Loucy (cell line): ENCODE data around the gene PPIA.

Experiments
- EZH2phosphoT487 ChIP-seq: fragments of 200-600 bp; IDR thresholded peaks from 2 replicates; pipeline ENCODE4 v1.6.1; 2018; ENCODE audit warnings: antibody characterized with exemption, mild to moderate bottlenecking, moderate library complexity, borderline replicate concordance
- TF ChIP-seq, protein P1 (sequence below): fragments of 200-600 bp; sonication (generic); conservative IDR thresholded peaks from 2 replicates; pipeline ENCODE4 v1.5.1; 2014; ENCODE audit warnings: mild to moderate bottlenecking, antibody characterized with exemption, low read length

DNA sequence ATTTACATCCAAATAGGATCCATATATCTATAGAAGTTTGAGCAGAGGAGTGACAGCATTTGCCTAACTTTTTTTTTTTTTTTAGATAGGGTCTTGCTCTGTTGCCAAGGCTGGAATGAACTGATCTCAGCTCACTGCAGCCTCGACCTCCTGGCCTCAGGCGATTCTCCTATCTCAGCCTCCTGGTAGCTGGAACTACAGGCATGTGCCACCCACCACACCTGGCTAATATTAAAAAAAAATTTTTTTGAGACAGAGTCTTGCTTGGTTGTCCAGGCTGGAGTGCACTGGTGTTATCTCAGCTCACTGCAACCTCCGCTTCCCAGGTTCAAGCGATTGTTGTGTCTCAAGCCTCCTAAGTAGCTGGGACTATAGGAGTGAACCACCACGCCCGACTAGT lies 15.1 kb downstream of the PPIA start:
- TF ChIP-seq, protein P1, sequence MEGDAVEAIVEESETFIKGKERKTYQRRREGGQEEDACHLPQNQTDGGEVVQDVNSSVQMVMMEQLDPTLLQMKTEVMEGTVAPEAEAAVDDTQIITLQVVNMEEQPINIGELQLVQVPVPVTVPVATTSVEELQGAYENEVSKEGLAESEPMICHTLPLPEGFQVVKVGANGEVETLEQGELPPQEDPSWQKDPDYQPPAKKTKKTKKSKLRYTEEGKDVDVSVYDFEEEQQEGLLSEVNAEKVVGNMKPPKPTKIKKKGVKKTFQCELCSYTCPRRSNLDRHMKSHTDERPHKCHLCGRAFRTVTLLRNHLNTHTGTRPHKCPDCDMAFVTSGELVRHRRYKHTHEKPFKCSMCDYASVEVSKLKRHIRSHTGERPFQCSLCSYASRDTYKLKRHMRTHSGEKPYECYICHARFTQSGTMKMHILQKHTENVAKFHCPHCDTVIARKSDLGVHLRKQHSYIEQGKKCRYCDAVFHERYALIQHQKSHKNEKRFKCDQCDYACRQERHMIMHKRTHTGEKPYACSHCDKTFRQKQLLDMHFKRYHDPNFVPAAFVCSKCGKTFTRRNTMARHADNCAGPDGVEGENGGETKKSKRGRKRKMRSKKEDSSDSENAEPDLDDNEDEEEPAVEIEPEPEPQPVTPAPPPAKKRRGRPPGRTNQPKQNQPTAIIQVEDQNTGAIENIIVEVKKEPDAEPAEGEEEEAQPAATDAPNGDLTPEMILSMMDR: no peak
- TF ChIP-seq EZH2phosphoT487: no peak
